Astrocyte (in vitro differentiated cells and primary cell): ENCODE data around the gene CIITA. TPM values are rescaled to one million over a fixed set of nuclear protein-coding genes. Genes with fewer than 3 reads are reported as not detected.

Experiments
- DNase-seq: peaks from one replicate; pipeline ENCODE4 v3.0.0-alpha.2; 2010; ENCODE audit warnings: low read depth
- FAIRE-seq: peaks from 2 replicates; lab custom pipeline; 2011; peaks lifted over from hg19 to GRCh38; lab: Jason Lieb, UNC
- H2AFZ ChIP-seq: 2 replicates; pipeline ENCODE4 v1.6.0; 2012; ENCODE audit warnings: low read depth, low read length, inconsistent platforms
- H3K27ac ChIP-seq: 2 replicates; pipeline ENCODE4 v1.5.1; 2011; ENCODE audit warnings: low read depth, low read length, inconsistent platforms
- H3K27me3 ChIP-seq: 2 replicates; pipeline ENCODE4 v1.6.0; 2011; ENCODE audit warnings: low read length, inconsistent platforms; ENCODE audit not compliant: insufficient read depth
- H3K36me3 ChIP-seq: 2 replicates; pipeline ENCODE4 v1.5.1; 2011; ENCODE audit warnings: low read length, inconsistent platforms; ENCODE audit not compliant: insufficient read depth
- H3K4me1 ChIP-seq: 2 replicates; pipeline ENCODE4 v1.5.1; 2011; ENCODE audit warnings: low read length, inconsistent platforms; ENCODE audit not compliant: insufficient read depth
- H3K4me2 ChIP-seq: 2 replicates; pipeline ENCODE4 v1.6.0; 2012; ENCODE audit warnings: low read length, inconsistent platforms
- H3K4me3 ChIP-seq: 2 replicates; pipeline ENCODE4 v1.5.1; 2011; ENCODE audit warnings: low read depth, mild to moderate bottlenecking, low read length, inconsistent platforms; ENCODE audit not compliant: insufficient read depth
- H3K79me2 ChIP-seq: 2 replicates; pipeline ENCODE4 v1.6.0; 2012; ENCODE audit warnings: mild to moderate bottlenecking, low read length, inconsistent platforms; ENCODE audit not compliant: insufficient read depth
- H3K9ac ChIP-seq: 2 replicates; pipeline ENCODE4 v1.6.0; 2012; ENCODE audit warnings: mild to moderate bottlenecking, low read length, inconsistent platforms
- H3K9me3 ChIP-seq: 2 replicates; pipeline ENCODE4 v1.5.1; 2012; ENCODE audit warnings: low read depth, mild to moderate bottlenecking, low read length, inconsistent platforms; ENCODE audit not compliant: insufficient read depth
- H4K20me1 ChIP-seq: 2 replicates; pipeline ENCODE4 v1.6.0; 2012; ENCODE audit warnings: low read length, inconsistent platforms; ENCODE audit not compliant: insufficient read depth
- H3K27ac Mint-ChIP-seq: one replicate; pipeline ENCODE4 v1.8.0; 2021; ENCODE audit warnings: mild to moderate bottlenecking, mixed read lengths; ENCODE audit not compliant: unreplicated experiment
- H3K27me3 Mint-ChIP-seq: one replicate; pipeline ENCODE4 v1.8.0; 2021; ENCODE audit warnings: low read depth, mixed read lengths; ENCODE audit not compliant: unreplicated experiment
- H3K36me3 Mint-ChIP-seq: one replicate; pipeline ENCODE4 v1.8.0; 2021; ENCODE audit warnings: low read depth, mixed read lengths; ENCODE audit not compliant: unreplicated experiment
- H3K4me1 Mint-ChIP-seq: one replicate; pipeline ENCODE4 v1.8.0; 2021; ENCODE audit warnings: low read depth, mixed read lengths; ENCODE audit not compliant: unreplicated experiment
- H3K4me3 Mint-ChIP-seq: one replicate; pipeline ENCODE4 v1.8.0; 2021; ENCODE audit warnings: mild to moderate bottlenecking, moderate library complexity, mixed read lengths; ENCODE audit not compliant: unreplicated experiment
- H3K9me3 Mint-ChIP-seq: one replicate; pipeline ENCODE4 v1.8.0; 2021; ENCODE audit warnings: mild to moderate bottlenecking, mixed read lengths; ENCODE audit not compliant: unreplicated experiment
- EZH2 ChIP-seq: IDR thresholded peaks from 2 replicates; pipeline ENCODE4 v1.6.1; 2012; ENCODE audit warnings: mild to moderate bottlenecking, low read length, inconsistent platforms; ENCODE audit not compliant: insufficient read depth
- total RNA-seq: library from RNA; stranded (reverse); gene quantifications from 2 replicates; pipeline ENCODE4 v1.2.1, GENCODE V29; 2021
- TF ChIP-seq, protein P1 (sequence below): IDR thresholded peaks from 2 replicates; pipeline ENCODE4 v1.5.1; 2011; ENCODE audit warnings: low read depth, mild to moderate bottlenecking, inconsistent platforms, low read length, moderate library complexity; ENCODE audit not compliant: insufficient read depth

CIITA gene
- total RNA-seq, 1 donor from 2014 or later, result not detected

GRCh38 chr16:10888320-10888937, 11.4 kb downstream of the CIITA start:
- Histone ChIP-seq H3K27ac (no peak overlapping the region), H3K9me3 (no peaks in the 10 kb centered on the region), H3K4me3 (no peak overlapping the region), H3K79me2 (no peaks in the 10 kb centered on the region), H4K20me1 (no peaks in the 10 kb centered on the region), H3K9ac (no peak overlapping the region), H2AFZ (no peak overlapping the region), H3K27me3 (peaks cover 14% of the 10 kb centered on the region), H3K4me1 (no peaks in the 10 kb centered on the region), H3K36me3 (no peaks in the 10 kb centered on the region), H3K4me2 (no peak overlapping the region)
- no peaks in the 10 kb centered on the region for H3K36me3 Mint-ChIP-seq
- FAIRE-seq (no peak), DNase-seq (no peak)
- peaks cover 76% of the 10 kb centered on the region for H3K27me3 Mint-ChIP-seq
- TF ChIP-seq, protein P1, sequence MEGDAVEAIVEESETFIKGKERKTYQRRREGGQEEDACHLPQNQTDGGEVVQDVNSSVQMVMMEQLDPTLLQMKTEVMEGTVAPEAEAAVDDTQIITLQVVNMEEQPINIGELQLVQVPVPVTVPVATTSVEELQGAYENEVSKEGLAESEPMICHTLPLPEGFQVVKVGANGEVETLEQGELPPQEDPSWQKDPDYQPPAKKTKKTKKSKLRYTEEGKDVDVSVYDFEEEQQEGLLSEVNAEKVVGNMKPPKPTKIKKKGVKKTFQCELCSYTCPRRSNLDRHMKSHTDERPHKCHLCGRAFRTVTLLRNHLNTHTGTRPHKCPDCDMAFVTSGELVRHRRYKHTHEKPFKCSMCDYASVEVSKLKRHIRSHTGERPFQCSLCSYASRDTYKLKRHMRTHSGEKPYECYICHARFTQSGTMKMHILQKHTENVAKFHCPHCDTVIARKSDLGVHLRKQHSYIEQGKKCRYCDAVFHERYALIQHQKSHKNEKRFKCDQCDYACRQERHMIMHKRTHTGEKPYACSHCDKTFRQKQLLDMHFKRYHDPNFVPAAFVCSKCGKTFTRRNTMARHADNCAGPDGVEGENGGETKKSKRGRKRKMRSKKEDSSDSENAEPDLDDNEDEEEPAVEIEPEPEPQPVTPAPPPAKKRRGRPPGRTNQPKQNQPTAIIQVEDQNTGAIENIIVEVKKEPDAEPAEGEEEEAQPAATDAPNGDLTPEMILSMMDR, result no peak
- TF ChIP-seq EZH2, result no peak
- no peaks in the 10 kb centered on the region for H3K4me1 Mint-ChIP-seq
- H3K9me3 Mint-ChIP-seq, result peaks cover 5% of the 10 kb centered on the region
- H3K27ac Mint-ChIP-seq, result no peak overlapping the region
- H3K4me3 Mint-ChIP-seq, result no peak overlapping the region

DNA sequence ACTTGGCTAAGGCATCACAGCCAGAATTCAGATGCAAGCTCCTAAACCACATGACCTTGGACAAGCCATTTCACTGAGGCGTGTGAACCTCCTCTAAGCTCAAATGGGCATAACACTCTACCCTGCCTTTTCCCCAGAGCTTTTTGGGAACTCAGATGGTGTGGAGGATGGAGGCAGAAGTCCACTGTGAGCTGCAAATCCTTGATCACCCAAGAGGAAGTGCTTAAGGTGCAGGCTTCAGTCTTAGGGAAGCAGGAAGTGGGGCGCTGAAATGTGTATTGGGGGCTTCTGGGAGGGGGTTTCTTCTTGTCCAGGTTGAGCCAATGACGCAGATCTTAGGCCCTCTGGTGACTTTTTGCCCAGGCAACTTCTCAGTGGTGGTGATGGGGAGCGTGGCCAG, 12.9 kb downstream of the CIITA start:
- Mint-ChIP-seq H3K4me3 (no peak overlapping the region), H3K36me3 (no peaks in the 10 kb centered on the region), H3K4me1 (no peaks in the 10 kb centered on the region), H3K27me3 (peaks cover 69% of the 10 kb centered on the region), H3K27ac (no peak overlapping the region), H3K9me3 (no peaks in the 10 kb centered on the region)
- Histone ChIP-seq H2AFZ (no peak overlapping the region), H3K4me1 (no peaks in the 10 kb centered on the region), H3K4me3 (no peak overlapping the region), H3K36me3 (no peaks in the 10 kb centered on the region), H3K9ac (no peak overlapping the region), H3K4me2 (no peak overlapping the region), H3K27ac (no peak overlapping the region), H3K79me2 (no peaks in the 10 kb centered on the region), H3K9me3 (no peaks in the 10 kb centered on the region), H4K20me1 (no peaks in the 10 kb centered on the region), H3K27me3 (peaks cover 12% of the 10 kb centered on the region)
- FAIRE-seq, result no peak
- TF ChIP-seq, protein P1, result no peak
- no peak for TF ChIP-seq EZH2
- no peak for DNase-seq

GRCh38 chr16:10892782-10893318, 15.8 kb downstream of the CIITA start:
- no peak for DNase-seq
- no peaks in the 10 kb centered on the region for H3K4me1 Mint-ChIP-seq
- H3K27me3 ChIP-seq, result peaks cover 13% of the 10 kb centered on the region
- H3K9ac ChIP-seq, result no peak overlapping the region
- TF ChIP-seq, protein P1, result no peak
- TF ChIP-seq EZH2, result no peak
- H3K36me3 Mint-ChIP-seq, result no peaks in the 10 kb centered on the region
- H3K27ac Mint-ChIP-seq, result no peak overlapping the region
- H3K36me3 ChIP-seq, result no peaks in the 10 kb centered on the region
- H3K4me1 ChIP-seq, result no peaks in the 10 kb centered on the region
- H2AFZ ChIP-seq, result no peak overlapping the region
- H3K79me2 ChIP-seq, result no peaks in the 10 kb centered on the region
- no peaks in the 10 kb centered on the region for H3K9me3 Mint-ChIP-seq
- no peak overlapping the region for H3K4me2 ChIP-seq
- no peak for FAIRE-seq
- H3K9me3 ChIP-seq, result no peaks in the 10 kb centered on the region
- no peak overlapping the region for H3K27ac ChIP-seq
- H3K4me3 Mint-ChIP-seq, result no peak overlapping the region
- peaks cover 71% of the 10 kb centered on the region for H3K27me3 Mint-ChIP-seq
- H4K20me1 ChIP-seq, result no peaks in the 10 kb centered on the region
- H3K4me3 ChIP-seq, result no peak overlapping the region
